Astrocyte (in vitro differentiated cells and primary cell): ENCODE measurements around the gene KCNK2. TPM values are rescaled to one million over a fixed set of nuclear protein-coding genes. Genes with fewer than 3 reads are reported as not detected.

Source experiments
- DNase-seq: peaks from one replicate; pipeline ENCODE4 v3.0.0-alpha.2; 2010; ENCODE audit warnings: low read depth
- FAIRE-seq: peaks from 2 replicates; lab custom pipeline; 2011; peaks lifted over from hg19 to GRCh38; lab: Jason Lieb, UNC
- H2AFZ ChIP-seq: 2 replicates; pipeline ENCODE4 v1.6.0; 2012; ENCODE audit warnings: low read depth, low read length, inconsistent platforms
- H3K27ac ChIP-seq: 2 replicates; pipeline ENCODE4 v1.5.1; 2011; ENCODE audit warnings: low read depth, low read length, inconsistent platforms
- H3K27me3 ChIP-seq: 2 replicates; pipeline ENCODE4 v1.6.0; 2011; ENCODE audit warnings: low read length, inconsistent platforms; ENCODE audit not compliant: insufficient read depth
- H3K36me3 ChIP-seq: 2 replicates; pipeline ENCODE4 v1.5.1; 2011; ENCODE audit warnings: low read length, inconsistent platforms; ENCODE audit not compliant: insufficient read depth
- H3K4me1 ChIP-seq: 2 replicates; pipeline ENCODE4 v1.5.1; 2011; ENCODE audit warnings: low read length, inconsistent platforms; ENCODE audit not compliant: insufficient read depth
- H3K4me2 ChIP-seq: 2 replicates; pipeline ENCODE4 v1.6.0; 2012; ENCODE audit warnings: low read length, inconsistent platforms
- H3K4me3 ChIP-seq: 2 replicates; pipeline ENCODE4 v1.5.1; 2011; ENCODE audit warnings: low read depth, mild to moderate bottlenecking, low read length, inconsistent platforms; ENCODE audit not compliant: insufficient read depth
- H3K79me2 ChIP-seq: 2 replicates; pipeline ENCODE4 v1.6.0; 2012; ENCODE audit warnings: mild to moderate bottlenecking, low read length, inconsistent platforms; ENCODE audit not compliant: insufficient read depth
- H3K9ac ChIP-seq: 2 replicates; pipeline ENCODE4 v1.6.0; 2012; ENCODE audit warnings: mild to moderate bottlenecking, low read length, inconsistent platforms
- H3K9me3 ChIP-seq: 2 replicates; pipeline ENCODE4 v1.5.1; 2012; ENCODE audit warnings: low read depth, mild to moderate bottlenecking, low read length, inconsistent platforms; ENCODE audit not compliant: insufficient read depth
- H4K20me1 ChIP-seq: 2 replicates; pipeline ENCODE4 v1.6.0; 2012; ENCODE audit warnings: low read length, inconsistent platforms; ENCODE audit not compliant: insufficient read depth
- H3K27ac Mint-ChIP-seq: one replicate; pipeline ENCODE4 v1.8.0; 2021; ENCODE audit warnings: mild to moderate bottlenecking, mixed read lengths; ENCODE audit not compliant: unreplicated experiment
- H3K27me3 Mint-ChIP-seq: one replicate; pipeline ENCODE4 v1.8.0; 2021; ENCODE audit warnings: low read depth, mixed read lengths; ENCODE audit not compliant: unreplicated experiment
- H3K36me3 Mint-ChIP-seq: one replicate; pipeline ENCODE4 v1.8.0; 2021; ENCODE audit warnings: low read depth, mixed read lengths; ENCODE audit not compliant: unreplicated experiment
- H3K4me1 Mint-ChIP-seq: one replicate; pipeline ENCODE4 v1.8.0; 2021; ENCODE audit warnings: low read depth, mixed read lengths; ENCODE audit not compliant: unreplicated experiment
- H3K4me3 Mint-ChIP-seq: one replicate; pipeline ENCODE4 v1.8.0; 2021; ENCODE audit warnings: mild to moderate bottlenecking, moderate library complexity, mixed read lengths; ENCODE audit not compliant: unreplicated experiment
- H3K9me3 Mint-ChIP-seq: one replicate; pipeline ENCODE4 v1.8.0; 2021; ENCODE audit warnings: mild to moderate bottlenecking, mixed read lengths; ENCODE audit not compliant: unreplicated experiment
- CTCF ChIP-seq: IDR thresholded peaks from 2 replicates; pipeline ENCODE4 v1.5.1; 2011; ENCODE audit warnings: low read depth, mild to moderate bottlenecking, inconsistent platforms, low read length, moderate library complexity; ENCODE audit not compliant: insufficient read depth
- EZH2 ChIP-seq: IDR thresholded peaks from 2 replicates; pipeline ENCODE4 v1.6.1; 2012; ENCODE audit warnings: mild to moderate bottlenecking, low read length, inconsistent platforms; ENCODE audit not compliant: insufficient read depth
- total RNA-seq: library from RNA; stranded (reverse); gene quantifications from 2 replicates; pipeline ENCODE4 v1.2.1, GENCODE V29; 2021

KCNK2 gene
- total RNA-seq, 1 donor from 2014 or later = 0.16 TPM

GRCh38 chr1:215109171-215109570, 26.6 kb downstream of the KCNK2 start:
- Mint-ChIP-seq H3K4me1 (peaks cover 9% of the 10 kb centered on the region), H3K9me3 (peaks cover 5% of the 10 kb centered on the region), H3K27me3 (no peaks in the 10 kb centered on the region), H3K36me3 (no peaks in the 10 kb centered on the region), H3K4me3 (no peak overlapping the region), H3K27ac (no peak overlapping the region)
- Histone ChIP-seq H3K9ac (no peak overlapping the region), H4K20me1 (no peaks in the 10 kb centered on the region), H2AFZ (no peak overlapping the region), H3K36me3 (no peaks in the 10 kb centered on the region), H3K27me3 (no peaks in the 10 kb centered on the region), H3K27ac (no peak overlapping the region), H3K4me3 (no peak overlapping the region), H3K4me2 (no peak overlapping the region), H3K79me2 (peaks cover 8% of the 10 kb centered on the region), H3K4me1 (peaks cover 8% of the 10 kb centered on the region), H3K9me3 (no peaks in the 10 kb centered on the region)
- DNase-seq (no peak), FAIRE-seq (no peak)
- TF ChIP-seq EZH2 = no peak
- TF ChIP-seq CTCF = no peak

- Mint-ChIP-seq H3K9me3 (peaks cover 5% of the 10 kb centered on the region), H3K36me3 (no peaks in the 10 kb centered on the region), H3K27me3 (no peaks in the 10 kb centered on the region), H3K27ac (no peak overlapping the region), H3K4me1 (peaks cover 9% of the 10 kb centered on the region), H3K4me3 (no peak overlapping the region)
- Histone ChIP-seq H3K4me3 (no peak overlapping the region), H3K9ac (no peak overlapping the region), H3K36me3 (no peaks in the 10 kb centered on the region), H3K27me3 (no peaks in the 10 kb centered on the region), H4K20me1 (no peaks in the 10 kb centered on the region), H3K4me1 (peaks cover 18% of the 10 kb centered on the region), H3K79me2 (peaks cover 8% of the 10 kb centered on the region), H2AFZ (no peak overlapping the region), H3K4me2 (no peak overlapping the region), H3K9me3 (no peaks in the 10 kb centered on the region), H3K27ac (no peak overlapping the region)
- TF ChIP-seq EZH2 (no peak), CTCF (no peak)
- no peak for DNase-seq
- no peak for FAIRE-seq
Observed at GRCh38 chr1:215111916-215112315, 29.4 kb downstream of the KCNK2 start.

- Histone ChIP-seq H3K9ac (no peak overlapping the region), H3K4me2 (peak overlapping the region; percentile 67), H3K27ac (peak overlapping the region; percentile 65), H3K4me1 (peaks cover 18% of the 10 kb centered on the region), H3K36me3 (no peaks in the 10 kb centered on the region), H3K27me3 (no peaks in the 10 kb centered on the region), H3K4me3 (no peak overlapping the region), H2AFZ (no peak overlapping the region), H4K20me1 (no peaks in the 10 kb centered on the region), H3K79me2 (peaks cover 2% of the 10 kb centered on the region), H3K9me3 (no peaks in the 10 kb centered on the region)
- no peaks in the 10 kb centered on the region for H3K36me3 Mint-ChIP-seq
- H3K9me3 Mint-ChIP-seq = no peaks in the 10 kb centered on the region
- DNase-seq (no peak), FAIRE-seq (no peak)
- H3K4me1 Mint-ChIP-seq = peaks cover 9% of the 10 kb centered on the region
- H3K27me3 Mint-ChIP-seq = no peaks in the 10 kb centered on the region
- H3K27ac Mint-ChIP-seq = no peak overlapping the region
- H3K4me3 Mint-ChIP-seq = no peak overlapping the region
- no peak for TF ChIP-seq CTCF
- TF ChIP-seq EZH2 = no peak
Observed at GRCh38 chr1:215113776-215114153, 31.2 kb downstream of the KCNK2 start.
